ENCODE measurements around the gene BRPF1.
A peak's percentile ranks its signal among the peaks of the same experiment; 100 is the strongest.

The BRPF1 gene

DNA sequence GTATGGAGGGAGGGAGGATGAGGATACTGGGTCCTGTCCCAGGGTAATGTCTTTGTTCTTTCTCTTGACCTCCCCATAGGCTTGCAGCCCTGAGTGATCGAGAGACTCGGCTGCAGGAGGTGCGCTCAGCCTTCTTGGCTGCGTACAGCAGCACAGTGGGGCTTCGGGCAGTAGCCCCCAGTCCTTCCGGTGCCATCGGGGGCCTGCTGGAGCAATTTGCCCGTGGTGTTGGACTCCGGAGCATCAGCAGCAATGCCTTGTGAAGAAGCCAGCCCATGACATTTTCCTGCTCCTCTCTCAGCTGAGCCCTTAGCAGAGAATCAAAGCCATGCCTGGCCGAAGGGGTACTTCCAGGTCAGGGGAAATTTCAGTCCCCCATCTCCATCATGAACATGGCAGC is 29.8 kb upstream of the BRPF1 start:
- DNase-seq = no peak

GRCh38 chr3:9703240-9703639 is 28.3 kb upstream of the BRPF1 start:
- DNase-seq = no peak

DNA sequence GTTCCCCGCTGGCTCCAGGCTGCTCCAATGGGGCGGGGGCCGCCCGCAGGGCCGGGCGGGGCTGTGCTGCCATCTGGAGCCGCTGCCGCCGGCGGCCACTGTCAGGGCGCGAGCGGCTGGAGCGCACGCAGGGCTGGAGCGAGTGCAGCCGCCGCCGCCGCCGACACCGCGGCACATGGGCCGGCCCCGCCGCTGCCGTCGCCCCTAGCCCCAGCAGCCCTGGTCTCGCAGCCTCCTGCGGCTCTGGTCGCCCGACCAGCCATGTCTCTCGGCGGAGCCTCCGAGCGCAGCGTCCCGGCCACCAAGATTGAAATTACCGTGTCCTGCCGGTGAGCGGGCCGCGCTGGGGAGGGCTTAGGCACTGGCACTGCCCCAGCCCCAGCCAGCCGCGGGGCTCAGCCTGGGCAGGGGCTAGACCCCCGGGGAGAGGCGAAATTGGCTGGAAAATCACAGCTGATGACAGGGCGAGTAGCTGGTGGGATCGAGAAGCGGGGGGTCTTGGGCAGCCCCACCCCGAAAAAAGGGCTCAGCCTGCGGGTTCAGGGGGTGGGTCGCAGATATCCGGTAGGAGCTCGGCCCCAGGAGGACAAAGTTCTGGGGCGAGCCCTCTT is 27.7 kb upstream of the BRPF1 start, which contains the start of gene CPNE9:
TSS of gene CPNE9 (plus strand) at position 98 of the 611 bp plus-strand sequence. CDS start at position 262, 164 bp downstream.
- DNase-seq = no peak

GRCh38 chr3:9704347-9705322 is 26.9 kb upstream of the BRPF1 start:
- DNase-seq = no peak

DNA sequence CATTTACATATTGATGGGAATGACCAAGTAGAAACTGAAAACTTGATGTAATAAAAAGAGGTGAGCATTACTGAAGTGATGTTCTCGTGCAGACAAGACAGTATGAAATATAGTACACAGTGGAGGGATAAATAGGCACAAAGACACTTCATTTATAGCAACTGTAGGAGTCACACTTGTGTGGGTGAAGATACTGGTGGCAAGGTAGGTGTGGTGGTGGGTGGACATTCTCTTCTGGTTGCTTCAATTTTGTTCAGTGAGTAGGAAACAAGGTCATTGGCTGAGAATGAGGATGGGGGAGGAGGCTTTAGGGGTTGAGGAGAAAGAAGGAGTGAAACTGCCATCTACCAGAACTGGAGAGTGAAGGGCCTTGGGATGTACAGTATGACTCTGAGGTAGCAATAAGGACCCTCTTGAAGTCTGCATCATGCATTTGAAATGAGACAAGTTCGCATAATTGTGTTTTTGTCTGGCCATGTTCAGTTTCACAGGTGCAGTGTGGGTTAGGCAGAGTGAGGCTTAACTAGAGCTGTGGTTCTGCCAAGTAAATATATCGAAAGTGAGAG is 21.3 kb upstream of the BRPF1 start:
- no peak for DNase-seq

DNA sequence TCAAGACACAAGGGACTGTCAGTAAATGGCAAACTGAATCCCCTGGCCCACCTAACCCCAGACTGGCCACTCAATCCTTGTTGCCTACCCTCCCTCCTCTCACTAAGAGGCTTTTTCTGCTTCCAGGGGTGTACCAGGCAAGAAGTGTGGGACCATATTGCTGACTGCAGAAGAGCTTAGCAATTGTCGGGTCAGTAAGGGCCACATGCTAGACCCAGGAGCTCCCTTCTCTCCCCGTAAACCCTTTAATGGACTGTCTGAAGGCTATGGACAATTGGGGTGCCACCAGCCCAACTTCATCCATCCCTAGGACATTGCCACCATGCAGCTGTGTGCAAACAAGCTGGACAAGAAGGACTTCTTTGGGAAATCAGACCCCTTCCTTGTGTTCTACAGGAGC is 19.1 kb upstream of the BRPF1 start:
- DNase-seq = no peak

DNA sequence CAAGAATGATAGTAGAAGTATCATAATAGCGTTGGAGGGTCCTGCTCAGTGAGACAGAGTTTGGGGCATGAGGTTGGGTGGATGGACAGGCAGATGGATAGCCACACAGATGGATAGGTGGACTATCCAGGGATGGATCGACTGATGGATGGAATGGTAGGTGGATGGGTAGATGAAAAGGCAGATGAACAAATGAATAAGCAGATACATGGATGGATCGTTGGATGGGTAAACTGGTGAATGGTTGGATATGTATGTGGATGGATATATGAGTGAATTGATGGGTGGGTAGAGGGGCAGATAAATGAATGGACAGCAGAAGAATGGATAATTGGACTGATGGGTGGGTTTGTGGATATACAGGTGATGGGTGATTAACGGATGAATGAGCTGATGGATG is 18.4 kb upstream of the BRPF1 start:
- no peak for DNase-seq

GRCh38 chr3:9715136-9715535 is 16.4 kb upstream of the BRPF1 start:
- DNase-seq = no peak

DNA sequence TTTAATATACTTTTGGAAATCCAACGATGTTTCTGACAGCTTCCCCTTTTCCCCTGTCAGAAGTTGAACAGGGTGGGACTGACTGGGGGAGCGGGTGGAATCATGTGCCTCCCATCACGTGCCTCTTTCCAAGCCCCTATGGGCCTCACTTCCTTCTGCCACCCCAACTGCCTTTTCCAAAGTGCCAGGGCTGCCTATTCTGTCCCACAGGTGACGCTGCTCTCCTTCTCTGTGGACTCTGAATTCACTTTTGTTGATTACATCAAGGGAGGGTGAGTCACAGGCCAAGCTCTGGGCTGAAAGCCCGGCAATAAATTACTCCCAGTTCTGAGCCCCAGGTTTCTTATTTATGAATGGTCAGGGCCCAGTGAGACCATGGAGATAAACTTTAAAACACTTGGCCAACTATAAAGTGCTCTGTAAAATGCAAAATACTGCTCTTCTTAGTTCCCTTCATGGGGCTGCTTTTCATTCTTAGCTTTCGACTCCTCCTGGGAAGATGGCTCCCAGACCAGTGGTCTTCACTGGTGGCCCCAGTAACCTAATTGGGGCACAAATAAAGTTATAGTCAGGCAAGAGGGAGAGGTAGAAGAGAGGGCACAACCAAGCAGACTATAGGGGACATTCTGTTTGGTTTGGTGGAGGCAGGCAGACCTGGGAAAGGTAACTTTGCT is 15.6 kb upstream of the BRPF1 start:
- DNase-seq = peak; percentile 54

DNA sequence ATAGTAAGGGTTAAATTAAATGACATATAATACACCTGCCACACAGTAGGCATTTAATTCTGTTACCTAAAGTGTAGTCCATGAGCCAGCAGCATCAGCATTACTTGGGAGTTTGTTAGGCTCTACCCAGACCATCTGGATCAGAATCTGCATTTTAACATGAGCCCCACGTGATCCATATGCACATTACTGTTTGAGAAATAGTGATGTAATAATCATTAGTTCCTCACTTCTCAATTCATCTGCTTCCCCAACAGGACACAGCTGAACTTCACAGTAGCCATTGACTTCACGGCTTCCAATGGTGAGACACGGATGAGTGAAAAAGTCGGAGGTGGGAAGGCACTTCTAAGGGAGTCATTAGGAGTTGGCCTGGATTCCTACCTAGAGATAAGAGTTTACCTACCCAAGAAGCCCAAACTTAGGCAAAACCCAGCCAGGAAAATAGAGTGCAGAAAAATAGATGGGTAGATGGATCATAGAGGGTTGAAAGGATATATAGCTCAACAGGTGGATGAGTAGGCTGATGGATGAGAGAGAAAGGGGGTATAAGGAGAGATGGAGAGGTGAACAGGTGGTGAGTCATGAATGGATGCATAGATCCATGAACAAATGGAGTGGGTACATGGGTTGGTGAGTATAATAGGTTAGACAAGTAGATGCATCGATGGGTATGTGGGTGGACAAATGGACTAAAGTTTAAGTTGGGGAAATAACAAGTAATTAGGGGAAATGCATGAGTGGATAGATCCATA is 14.6 kb upstream of the BRPF1 start:
- DNase-seq = no peak

- DNase-seq = no peak
Observed at GRCh38 chr3:9717563-9717962, 14.0 kb upstream of the BRPF1 start.

DNA sequence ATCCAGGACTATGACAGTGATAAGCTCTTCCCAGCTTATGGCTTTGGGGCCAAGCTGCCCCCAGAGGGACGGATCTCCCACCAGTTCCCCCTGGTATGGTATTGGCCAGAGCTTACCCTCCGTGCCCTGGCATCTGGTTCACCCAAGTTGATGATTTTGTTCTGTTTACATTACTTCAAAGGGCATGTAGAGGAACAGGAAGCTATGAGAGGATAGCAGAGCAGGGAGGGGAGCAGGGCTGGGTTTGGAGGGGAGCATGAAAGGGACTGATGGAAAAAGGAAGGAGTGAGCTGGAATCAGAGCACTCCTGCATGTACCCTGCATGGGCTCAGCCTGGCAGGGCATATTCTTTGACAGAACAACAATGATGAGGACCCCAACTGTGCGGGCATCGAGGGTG is 13.4 kb upstream of the BRPF1 start:
- no peak for DNase-seq

- DNase-seq = no peak
Observed at GRCh38 chr3:9721015-9721699, 10.4 kb upstream of the BRPF1 start.

GRCh38 chr3:9721700-9722060 is 9.9 kb upstream of the BRPF1 start:
- DNase-seq = no peak

GRCh38 chr3:9725775-9726515 is 5.6 kb upstream of the BRPF1 start:
- no peak for DNase-seq

DNA sequence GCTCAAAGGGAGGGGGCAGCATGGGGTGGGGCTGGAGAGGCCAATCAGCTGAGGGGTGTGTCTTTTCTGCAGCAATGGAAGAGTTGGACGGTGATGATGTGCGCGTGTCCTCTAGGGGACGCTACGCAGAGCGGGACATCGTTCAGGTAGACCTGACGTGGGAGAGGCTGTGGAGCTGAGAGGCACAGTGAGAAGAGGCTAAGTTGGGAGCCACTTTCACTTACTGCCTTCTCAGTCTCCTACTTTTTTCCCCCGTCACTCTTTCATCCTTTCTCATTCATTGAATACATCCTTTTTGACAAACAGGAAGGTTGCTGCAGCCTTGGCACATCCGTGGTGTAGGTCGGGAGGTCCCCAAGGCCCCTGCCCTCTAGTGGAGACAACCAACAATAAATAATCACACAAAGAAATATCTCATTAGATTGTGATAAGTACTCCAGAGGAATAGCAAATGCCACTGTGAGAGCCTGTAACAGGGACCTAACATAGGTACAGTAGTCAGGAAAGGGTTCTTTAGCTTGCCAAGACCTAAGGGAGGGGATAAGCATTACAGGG is 4.4 kb upstream of the BRPF1 start:
- peak; percentile 71 for DNase-seq

DNA sequence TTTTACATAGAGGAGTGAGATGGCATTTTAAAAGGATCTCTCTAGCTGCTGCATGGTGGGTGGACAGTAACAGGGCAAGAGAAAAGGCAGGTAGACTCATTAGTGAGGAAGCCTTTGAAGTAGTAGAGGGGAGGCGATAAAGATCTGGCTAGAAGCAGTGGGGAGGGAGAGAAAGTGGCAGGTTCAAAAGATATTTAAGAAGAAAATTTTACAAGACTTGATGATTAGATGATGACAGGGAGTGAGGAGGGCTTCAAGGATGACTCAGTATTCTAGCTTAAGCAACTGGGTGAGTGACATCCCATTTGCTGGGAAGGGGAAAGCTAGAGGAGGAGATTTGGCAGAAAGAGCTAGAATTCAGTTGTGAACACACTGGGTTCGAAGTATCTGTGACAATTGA is 3.8 kb upstream of the BRPF1 start:
- DNase-seq = no peak

DNA sequence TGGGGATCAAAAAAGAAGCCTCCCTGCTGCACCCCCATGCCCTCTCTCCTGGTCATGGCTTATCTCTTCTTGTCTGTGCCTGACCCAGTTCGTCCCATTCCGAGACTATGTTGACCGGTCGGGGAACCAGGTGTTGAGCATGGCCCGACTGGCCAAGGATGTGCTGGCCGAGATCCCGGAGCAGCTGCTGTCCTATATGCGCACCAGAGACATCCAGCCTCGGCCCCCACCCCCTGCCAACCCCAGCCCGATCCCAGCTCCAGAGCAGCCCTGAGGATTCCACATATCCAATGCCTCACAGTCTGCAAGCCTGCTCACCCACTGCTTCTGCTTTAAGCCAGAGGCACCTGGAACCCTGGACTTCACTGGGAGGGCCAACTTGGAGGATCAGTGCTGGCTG is 2.1 kb upstream of the BRPF1 start:
- no peak for DNase-seq

- DNase-seq = no peak
Observed at GRCh38 chr3:9730657-9731205, 804 bp upstream of the BRPF1 start.

DNA sequence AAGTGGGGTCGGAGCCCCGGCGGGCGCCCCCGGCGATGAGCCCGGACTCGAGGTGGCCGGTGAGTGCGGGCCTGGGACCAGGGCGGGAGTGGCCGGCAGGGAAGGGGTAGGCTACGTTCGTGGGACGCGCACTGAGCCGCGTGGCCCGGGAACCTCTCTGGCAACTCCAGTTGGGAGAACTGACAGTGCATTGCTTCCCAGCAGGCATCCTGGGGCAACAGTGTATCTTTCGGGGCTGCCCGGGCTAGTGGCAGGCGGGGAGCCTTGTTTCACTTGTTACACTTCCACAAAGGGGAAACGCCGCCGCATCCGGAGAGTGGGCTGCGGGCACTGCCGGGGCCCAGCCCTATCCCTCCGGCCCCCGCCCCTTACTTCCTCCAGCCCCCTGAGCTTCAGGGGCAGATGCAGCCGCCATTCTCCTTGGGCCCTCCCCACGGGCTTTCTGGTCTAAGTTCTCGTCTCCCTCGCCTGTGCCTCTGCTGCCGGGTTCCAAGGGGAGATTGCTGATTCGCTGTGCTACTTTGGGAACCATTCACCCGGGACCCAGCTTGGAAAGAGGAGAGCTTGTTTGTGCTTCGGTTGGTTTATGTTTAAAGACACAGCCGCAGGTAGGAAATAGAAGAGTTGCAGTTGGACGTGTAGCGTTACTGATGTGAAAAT is 675 bp downstream of the BRPF1 start:
- peak; percentile 40 for DNase-seq
